SK-N-SH (cell line): ENCODE measurements around the gene PSD. TPM values are rescaled to one million over a fixed set of nuclear protein-coding genes. Genes with fewer than 3 reads are reported as not detected.

Source experiments
- CTCF ChIA-PET: fragments of 300-600, 350-600 bp; formaldehyde crosslinking; extraction: SDS; loops from one replicate; lab custom pipeline; 2021; lab: Yijun Ruan, JAX
- POLR2A ChIA-PET: fragments of 350-600 bp; sonication (Branson Sonifier 250); formaldehyde crosslinking; extraction: SDS; loops from one replicate; lab custom pipeline; 2020; ENCODE audit warnings: antibody characterized with exemption, inconsistent platforms; lab: Yijun Ruan, JAX
- DNase-seq: peaks from one replicate; pipeline ENCODE4 v3.0.0; 2012
- H2AFZ ChIP-seq: fragments of 200-600 bp; sonication (generic); 2 replicates; pipeline ENCODE4 v1.8.1; 2016; ENCODE audit warnings: antibody characterized with exemption, mild to moderate bottlenecking, low read depth
- H3F3A ChIP-seq: fragments of 200-600 bp; sonication (generic); replicated peaks from 2 replicates; pipeline ENCODE3; 2016; ENCODE audit warnings: antibody characterized with exemption, mild to moderate bottlenecking; ENCODE audit not compliant: insufficient read depth
- H3K27ac ChIP-seq, 2 experiments: fragments of 200-500 bp in 1 of 2; fragments of 200-600 bp in 1 of 2; sonication (Bioruptor generic) in 1 of 2; sonication (generic), shearing (Covaris generic) in 1 of 2; 2 replicates each; pipeline versions ENCODE4 v1.5.1 to v1.6.1; 2014 to 2016; ENCODE audit warnings: low read depth in 2 of 2, inconsistent platforms in 1 of 2, low read length in 1 of 2, mild to moderate bottlenecking in 1 of 2, mixed read lengths in 1 of 2
- H3K27me3 ChIP-seq: fragments of 200-600 bp; sonication (generic), shearing (Covaris generic); 2 replicates; pipeline ENCODE4 v1.6.1; 2016; ENCODE audit warnings: mixed run types; ENCODE audit not compliant: insufficient read depth
- H3K36me3 ChIP-seq, 2 experiments: fragments of 200-500 bp in 1 of 2; fragments of 200-600 bp in 1 of 2; sonication (Bioruptor generic) in 1 of 2; sonication (generic) in 1 of 2; replicated peaks in 1 of 2; 2 replicates each; pipeline versions ENCODE3 to v1.5.1; 2014 to 2016; ENCODE audit warnings: low read length in 1 of 2, mild to moderate bottlenecking in 1 of 2; ENCODE audit not compliant: insufficient read depth in 2 of 2, control insufficient read depth in 1 of 2
- H3K4me1 ChIP-seq, 2 experiments: fragments of 200-500 bp in 1 of 2; fragments of 200-600 bp in 1 of 2; sonication (Bioruptor generic) in 1 of 2; sonication (generic), shearing (Covaris generic) in 1 of 2; 2 replicates each; pipeline versions ENCODE4 v1.5.1 to v1.6.1; 2014 to 2016; ENCODE audit warnings: low read depth in 1 of 2, low read length in 1 of 2, mixed run types in 1 of 2; ENCODE audit not compliant: insufficient read depth in 2 of 2, control insufficient read depth in 1 of 2
- H3K4me2 ChIP-seq: fragments of 200-600 bp; sonication (generic), shearing (Covaris generic); 2 replicates; pipeline ENCODE4 v1.6.1; 2017; ENCODE audit warnings: mixed run types
- H3K4me3 ChIP-seq, 2 experiments: fragments of 200-500 bp in 1 of 2; fragments of 200-600 bp in 1 of 2; sonication (Bioruptor generic) in 1 of 2; sonication (generic), shearing (Covaris generic) in 1 of 2; 2 replicates each; pipeline versions ENCODE4 v1.5.1 to v1.8.1; 2014 to 2016; ENCODE audit warnings: low read depth in 2 of 2, inconsistent platforms in 1 of 2, low read length in 1 of 2, mild to moderate bottlenecking in 1 of 2, mixed read lengths in 1 of 2, moderate library complexity in 1 of 2
- H3K79me2 ChIP-seq: fragments of 200-600 bp; sonication (generic); 2 replicates; pipeline ENCODE4 v1.8.1; 2017; ENCODE audit warnings: mild to moderate bottlenecking; ENCODE audit not compliant: insufficient read depth
- H3K9ac ChIP-seq: fragments of 200-600 bp; sonication (generic); 2 replicates; pipeline ENCODE4 v1.6.1; 2017; ENCODE audit warnings: mixed run types
- H3K9me2 ChIP-seq: fragments of 200-600 bp; sonication (generic); 2 replicates; pipeline ENCODE4 v1.6.1; 2017; ENCODE audit warnings: mixed run types
- H3K9me3 ChIP-seq: fragments of 200-600 bp; sonication (generic); 2 replicates; pipeline ENCODE4 v1.6.1; 2017; ENCODE audit warnings: mixed run types, mild to moderate bottlenecking, moderate library complexity
- H4K20me1 ChIP-seq: fragments of 200-600 bp; sonication (generic); 2 replicates; pipeline ENCODE4 v1.6.1; 2017; ENCODE audit warnings: mild to moderate bottlenecking, mixed run types; ENCODE audit not compliant: insufficient read depth
- CHD2 ChIP-seq: fragments of 150-350 bp; IDR thresholded peaks from 2 replicates; pipeline ENCODE4 v1.6.1; 2018; ENCODE audit warnings: low read length; ENCODE audit not compliant: partially characterized antibody
- ELF1 ChIP-seq: IDR thresholded peaks from 2 replicates; pipeline ENCODE4 v1.4.0; 2012
- FOSL2 ChIP-seq: IDR thresholded peaks from 2 replicates; pipeline ENCODE4 v1.4.0; 2012; ENCODE audit warnings: low read depth, mild to moderate bottlenecking, moderate library complexity, borderline replicate concordance
- FOXJ3 ChIP-seq: sonication (generic); formaldehyde crosslinking; IDR thresholded peaks from 2 replicates; pipeline ENCODE4 v1.5.1; 2020; ENCODE audit warnings: mild to moderate bottlenecking, missing genetic modification reagents
- FOXM1 ChIP-seq: IDR thresholded peaks from 2 replicates; pipeline ENCODE4 v1.4.0; 2012; ENCODE audit warnings: low read depth, mild to moderate bottlenecking
- GABPA ChIP-seq: IDR thresholded peaks from 2 replicates; pipeline ENCODE4 v1.4.0; 2012; ENCODE audit warnings: low read depth, mild to moderate bottlenecking
- MXI1 ChIP-seq: IDR thresholded peaks from 2 replicates; pipeline ENCODE4 v1.6.1; 2012; ENCODE audit warnings: mild to moderate bottlenecking, low read depth, low read length, improper control_type of control experiment
- NFIC ChIP-seq: IDR thresholded peaks from 2 replicates; pipeline ENCODE4 v1.4.0; 2012; ENCODE audit warnings: borderline replicate concordance
- RAD21 ChIP-seq: IDR thresholded peaks from 2 replicates; pipeline ENCODE4 v1.6.1; 2012; ENCODE audit warnings: mild to moderate bottlenecking, low read length
- RCOR1 ChIP-seq: fragments of 150-350 bp; IDR thresholded peaks from 2 replicates; pipeline ENCODE4 v1.6.1; 2017; ENCODE audit warnings: antibody characterized with exemption, low read length
- RFX5 ChIP-seq: IDR thresholded peaks from 2 replicates; pipeline ENCODE4 v1.6.1; 2012; ENCODE audit warnings: mild to moderate bottlenecking, improper control_type of control experiment, low read length
- SIN3A ChIP-seq: IDR thresholded peaks from 2 replicates; pipeline ENCODE4 v1.6.1; 2012; ENCODE audit warnings: low read depth, mild to moderate bottlenecking, low read length, moderate library complexity, borderline replicate concordance
- SMC3 ChIP-seq: IDR thresholded peaks from 2 replicates; pipeline ENCODE4 v1.6.1; 2012; ENCODE audit warnings: low read depth, low read length, improper control_type of control experiment
- TCF12 ChIP-seq: IDR thresholded peaks from 2 replicates; pipeline ENCODE4 v1.4.0; 2012
- WGBS: methylation state at CpG from one replicate; pipeline ENCODE4 v1.1.6; 2017; ENCODE audit warnings: low lambda C conversion rate; 5-methylcytosine and 5-hydroxymethylcytosine counted together
- polyA plus RNA-seq, 3 experiments: library from polyadenylated mRNA; depleted of rRNA; stranded (reverse); fragments of >200 nt; gene quantifications; 2 replicates each; pipeline ENCODE4 v1.2.3, GENCODE V29; 2012
- TF ChIP-seq, protein P1 (sequence below): IDR thresholded peaks from 2 replicates; pipeline ENCODE4; 2012
- TF ChIP-seq, protein P2 (sequence below): IDR thresholded peaks from 2 replicates; pipeline ENCODE4 v1.4.0; 2012; ENCODE audit warnings: low read depth, borderline replicate concordance
- TF ChIP-seq, protein P3 (sequence below): IDR thresholded peaks from 2 replicates; pipeline ENCODE4 v1.4.0; 2012; ENCODE audit warnings: low read depth
- TF ChIP-seq, protein P4 (sequence below): fragments of 150-350 bp; IDR thresholded peaks from 2 replicates; pipeline ENCODE4 v1.6.1; 2016; ENCODE audit warnings: mild to moderate bottlenecking, low read depth, low read length
- TF ChIP-seq, protein P5 (sequence below): IDR thresholded peaks from 2 replicates; pipeline ENCODE4 v1.6.1; 2012; ENCODE audit warnings: mild to moderate bottlenecking, low read depth, low read length, moderate library complexity

The PSD gene
- polyA plus RNA-seq, 1 of the 3 experiments (the other 2 are of a cell fraction): 0.97 TPM

GRCh38 chr10:102394079-102394800 is 24.3 kb downstream of the PSD start:
- peak overlapping the region; percentile 65 to 77 for H3K4me3 ChIP-seq
- peak overlapping the region; percentile 47 to 81; a peak in 3 of 4 replicates for H3K27ac ChIP-seq
- H3K27me3 ChIP-seq: no peaks in the 10 kb centered on the region
- H3K4me1 ChIP-seq: peaks cover 0 to 17% of the 10 kb centered on the region in 2 experiments; a peak in 1 of 4 replicates
- WGBS: 0% methylated on average over 6 of the region's 71 CpGs
- H3F3A ChIP-seq: peaks cover 3% of the 10 kb centered on the region
- H3K4me2 ChIP-seq: peak overlapping the region; percentile 90
- no peaks in the 10 kb centered on the region for H3K9me3 ChIP-seq
- H2AFZ ChIP-seq: peak overlapping the region; percentile 83; the same call in 1 of the 2 replicates
- H3K9me2 ChIP-seq: no peaks in the 10 kb centered on the region
- H4K20me1 ChIP-seq: no peaks in the 10 kb centered on the region
- TF ChIP-seq, protein P1, sequence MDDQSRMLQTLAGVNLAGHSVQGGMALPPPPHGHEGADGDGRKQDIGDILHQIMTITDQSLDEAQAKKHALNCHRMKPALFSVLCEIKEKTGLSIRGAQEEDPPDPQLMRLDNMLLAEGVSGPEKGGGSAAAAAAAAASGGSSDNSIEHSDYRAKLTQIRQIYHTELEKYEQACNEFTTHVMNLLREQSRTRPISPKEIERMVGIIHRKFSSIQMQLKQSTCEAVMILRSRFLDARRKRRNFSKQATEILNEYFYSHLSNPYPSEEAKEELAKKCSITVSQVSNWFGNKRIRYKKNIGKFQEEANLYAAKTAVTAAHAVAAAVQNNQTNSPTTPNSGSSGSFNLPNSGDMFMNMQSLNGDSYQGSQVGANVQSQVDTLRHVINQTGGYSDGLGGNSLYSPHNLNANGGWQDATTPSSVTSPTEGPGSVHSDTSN: peak; percentile 61
- TF ChIP-seq, protein P2, sequence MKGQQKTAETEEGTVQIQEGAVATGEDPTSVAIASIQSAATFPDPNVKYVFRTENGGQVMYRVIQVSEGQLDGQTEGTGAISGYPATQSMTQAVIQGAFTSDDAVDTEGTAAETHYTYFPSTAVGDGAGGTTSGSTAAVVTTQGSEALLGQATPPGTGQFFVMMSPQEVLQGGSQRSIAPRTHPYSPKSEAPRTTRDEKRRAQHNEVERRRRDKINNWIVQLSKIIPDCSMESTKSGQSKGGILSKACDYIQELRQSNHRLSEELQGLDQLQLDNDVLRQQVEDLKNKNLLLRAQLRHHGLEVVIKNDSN: peak; percentile 4; the same call in 1 of the 2 replicates
- no peak for TF ChIP-seq RAD21
- TF ChIP-seq FOSL2: peak; percentile 19; the same call in 1 of the 2 replicates
- TF ChIP-seq RFX5: peak; percentile 82
- TF ChIP-seq SMC3: no peak
- TF ChIP-seq TCF12: peak; percentile 3; the same call in 1 of the 2 replicates
- TF ChIP-seq, protein P3, sequence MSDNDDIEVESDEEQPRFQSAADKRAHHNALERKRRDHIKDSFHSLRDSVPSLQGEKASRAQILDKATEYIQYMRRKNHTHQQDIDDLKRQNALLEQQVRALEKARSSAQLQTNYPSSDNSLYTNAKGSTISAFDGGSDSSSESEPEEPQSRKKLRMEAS: peak; percentile 31; the same call in 1 of the 2 replicates
- peak; percentile 49; the same call in 1 of the 2 replicates for TF ChIP-seq FOXM1
- TF ChIP-seq GABPA: peak; percentile 59; the same call in 1 of the 2 replicates
- 0 out of 2 replicates have a peak, but pooled peaks have one; percentile 30 for TF ChIP-seq RCOR1
- TF ChIP-seq NFIC: no peak
- TF ChIP-seq, protein P4, sequence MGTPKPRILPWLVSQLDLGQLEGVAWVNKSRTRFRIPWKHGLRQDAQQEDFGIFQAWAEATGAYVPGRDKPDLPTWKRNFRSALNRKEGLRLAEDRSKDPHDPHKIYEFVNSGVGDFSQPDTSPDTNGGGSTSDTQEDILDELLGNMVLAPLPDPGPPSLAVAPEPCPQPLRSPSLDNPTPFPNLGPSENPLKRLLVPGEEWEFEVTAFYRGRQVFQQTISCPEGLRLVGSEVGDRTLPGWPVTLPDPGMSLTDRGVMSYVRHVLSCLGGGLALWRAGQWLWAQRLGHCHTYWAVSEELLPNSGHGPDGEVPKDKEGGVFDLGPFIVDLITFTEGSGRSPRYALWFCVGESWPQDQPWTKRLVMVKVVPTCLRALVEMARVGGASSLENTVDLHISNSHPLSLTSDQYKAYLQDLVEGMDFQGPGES: no peak
- TF ChIP-seq SIN3A: peak; percentile 92; the same call in 1 of the 2 replicates
- no peak for TF ChIP-seq CHD2
- peak; percentile 77 for TF ChIP-seq ELF1
- TF ChIP-seq, protein P5, sequence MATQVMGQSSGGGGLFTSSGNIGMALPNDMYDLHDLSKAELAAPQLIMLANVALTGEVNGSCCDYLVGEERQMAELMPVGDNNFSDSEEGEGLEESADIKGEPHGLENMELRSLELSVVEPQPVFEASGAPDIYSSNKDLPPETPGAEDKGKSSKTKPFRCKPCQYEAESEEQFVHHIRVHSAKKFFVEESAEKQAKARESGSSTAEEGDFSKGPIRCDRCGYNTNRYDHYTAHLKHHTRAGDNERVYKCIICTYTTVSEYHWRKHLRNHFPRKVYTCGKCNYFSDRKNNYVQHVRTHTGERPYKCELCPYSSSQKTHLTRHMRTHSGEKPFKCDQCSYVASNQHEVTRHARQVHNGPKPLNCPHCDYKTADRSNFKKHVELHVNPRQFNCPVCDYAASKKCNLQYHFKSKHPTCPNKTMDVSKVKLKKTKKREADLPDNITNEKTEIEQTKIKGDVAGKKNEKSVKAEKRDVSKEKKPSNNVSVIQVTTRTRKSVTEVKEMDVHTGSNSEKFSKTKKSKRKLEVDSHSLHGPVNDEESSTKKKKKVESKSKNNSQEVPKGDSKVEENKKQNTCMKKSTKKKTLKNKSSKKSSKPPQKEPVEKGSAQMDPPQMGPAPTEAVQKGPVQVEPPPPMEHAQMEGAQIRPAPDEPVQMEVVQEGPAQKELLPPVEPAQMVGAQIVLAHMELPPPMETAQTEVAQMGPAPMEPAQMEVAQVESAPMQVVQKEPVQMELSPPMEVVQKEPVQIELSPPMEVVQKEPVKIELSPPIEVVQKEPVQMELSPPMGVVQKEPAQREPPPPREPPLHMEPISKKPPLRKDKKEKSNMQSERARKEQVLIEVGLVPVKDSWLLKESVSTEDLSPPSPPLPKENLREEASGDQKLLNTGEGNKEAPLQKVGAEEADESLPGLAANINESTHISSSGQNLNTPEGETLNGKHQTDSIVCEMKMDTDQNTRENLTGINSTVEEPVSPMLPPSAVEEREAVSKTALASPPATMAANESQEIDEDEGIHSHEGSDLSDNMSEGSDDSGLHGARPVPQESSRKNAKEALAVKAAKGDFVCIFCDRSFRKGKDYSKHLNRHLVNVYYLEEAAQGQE: peak; percentile 54
- TF ChIP-seq FOXJ3 (CRISPR knock-in tag): no peak
- TF ChIP-seq MXI1: peak; percentile 73
- CTCF ChIA-PET: interaction anchor here (0.8 to 16.5 kb wide), 41 partner anchors 11 to 271 kb away, joined by 3 to 359 read pairs (median 5); partner anchors contain the start of genes CUEDC2, ELOVL3, FBXL15 and GBF1
- peak; percentile 92 for DNase-seq
- POLR2A ChIA-PET: interaction anchor here (0.6 to 2.8 kb wide), 3 partner anchors 28 to 275 kb away, joined by 3 to 11 read pairs (median 3); no protein-coding TSS in a partner anchor
- no peaks in the 10 kb centered on the region for H3K36me3 ChIP-seq
- peaks cover 5% of the 10 kb centered on the region; the same call in 1 of the 2 replicates for H3K79me2 ChIP-seq
- H3K9ac ChIP-seq: peak overlapping the region; percentile 68
